HEK293 (cell line): ENCODE measurements around the gene LRP1B.

Experiments used
- CTCF ChIA-PET: fragments of 350-600 bp; formaldehyde crosslinking; extraction: SDS; loops from one replicate; lab custom pipeline; 2021; ENCODE audit warnings: antibody characterized with exemption; lab: Yijun Ruan, JAX
- POLR2A ChIA-PET: fragments of 300-600 bp; formaldehyde crosslinking; extraction: SDS; loops from one replicate; lab custom pipeline; 2020; ENCODE audit warnings: antibody characterized with exemption, inconsistent platforms; lab: Yijun Ruan, JAX
- H3K27ac ChIP-seq: fragments of 200-500 bp; sonication (Bioruptor generic); 2 replicates; pipeline ENCODE4 v1.5.1; 2014; ENCODE audit warnings: low read depth, low read length, control low read depth, inconsistent platforms; ENCODE audit errors: extremely low read depth
- H3K36me3 ChIP-seq, 2 experiments: fragments of 200-500 bp in 1 of 2; sonication (Bioruptor generic) in 1 of 2; 1 replicate in 1 of 2; 2 replicates in 1 of 2; pipeline ENCODE4 v1.5.1; 2014 to 2017; ENCODE audit warnings: inconsistent platforms in 2 of 2, low read length in 2 of 2; ENCODE audit not compliant: control insufficient read depth in 2 of 2, insufficient read depth in 1 of 2
- H3K4me1 ChIP-seq: fragments of 200-500 bp; sonication (Bioruptor generic); 2 replicates; pipeline ENCODE4 v1.5.1; 2014; ENCODE audit warnings: mild to moderate bottlenecking, low read length, inconsistent platforms; ENCODE audit not compliant: control insufficient read depth, insufficient read depth
- H3K4me3 ChIP-seq: 2 replicates; pipeline ENCODE4 v1.5.1; 2011; ENCODE audit warnings: low read depth, mild to moderate bottlenecking, control low read depth, low read length, moderate library complexity
- H3K9me3 ChIP-seq: fragments of 200-500 bp; sonication (Bioruptor generic); 2 replicates; pipeline ENCODE4 v1.5.1; 2014; ENCODE audit warnings: low read depth, low read length, inconsistent platforms; ENCODE audit not compliant: control insufficient read depth, insufficient read depth
- GLI2 ChIP-seq: fragments of 450-650 bp; formaldehyde crosslinking; IDR thresholded peaks from 2 replicates; pipeline ENCODE4; 2017; ENCODE audit warnings: missing biosample characterization, missing genetic modification characterization, low read depth, borderline replicate concordance
- PBX3 ChIP-seq: sonication (generic); formaldehyde crosslinking; IDR thresholded peaks from 2 replicates; pipeline ENCODE4 v1.8.1; 2022; ENCODE audit warnings: mild to moderate bottlenecking, moderate library complexity, missing genetic modification reagents
- ZBTB44 ChIP-seq: fragments of 450-650 bp; IDR thresholded peaks from 2 replicates; pipeline ENCODE4 v1.5.1; 2018; ENCODE audit warnings: missing biosample characterization, mild to moderate bottlenecking, missing genetic modification characterization
- ZBTB8A ChIP-seq: fragments of 450-650 bp; formaldehyde crosslinking; IDR thresholded peaks from 2 replicates; pipeline ENCODE4 v1.5.1; 2016; ENCODE audit warnings: missing biosample characterization, missing genetic modification characterization
- ZNF473 ChIP-seq: fragments of 450-650 bp; formaldehyde crosslinking; IDR thresholded peaks from 2 replicates; pipeline ENCODE4 v1.5.1; 2017; ENCODE audit warnings: missing biosample characterization, missing genetic modification characterization
- ZNF571 ChIP-seq: fragments of 450-650 bp; formaldehyde crosslinking; IDR thresholded peaks from 2 replicates; pipeline ENCODE4 v1.5.0; 2017; ENCODE audit warnings: missing biosample characterization, missing genetic modification characterization
- ZNF623 ChIP-seq: fragments of 450-650 bp; formaldehyde crosslinking; IDR thresholded peaks from 2 replicates; pipeline ENCODE4 v1.5.1; 2016; ENCODE audit warnings: missing biosample characterization, missing genetic modification characterization
- ZNF747 ChIP-seq: fragments of 450-650 bp; formaldehyde crosslinking; IDR thresholded peaks from 2 replicates; pipeline ENCODE4 v1.5.1; 2016; ENCODE audit warnings: missing biosample characterization, missing genetic modification characterization
- ZSCAN30 ChIP-seq: fragments of 450-650 bp; IDR thresholded peaks from 2 replicates; pipeline ENCODE4 v1.5.1; 2018; ENCODE audit warnings: missing biosample characterization, mild to moderate bottlenecking, missing genetic modification characterization, moderate library complexity
- TF ChIP-seq, protein P1 (sequence below): fragments of 450-650 bp; formaldehyde crosslinking; IDR thresholded peaks from 2 replicates; pipeline ENCODE4 v1.5.1; 2016; ENCODE audit warnings: missing biosample characterization, missing genetic modification characterization, borderline replicate concordance
- TF ChIP-seq, protein P2 (sequence below): fragments of 450-650 bp; formaldehyde crosslinking; IDR thresholded peaks from 2 replicates; pipeline ENCODE4 v1.5.1; 2016; ENCODE audit warnings: missing biosample characterization, missing genetic modification characterization
- TF ChIP-seq, protein P3 (sequence below): fragments of 450-650 bp; formaldehyde crosslinking; IDR thresholded peaks from 2 replicates; pipeline ENCODE4 v1.5.0; 2017; ENCODE audit warnings: missing biosample characterization, missing genetic modification characterization, borderline replicate concordance

LRP1B gene

GRCh38 chr2:140669911-140670310 lies 1460.9 kb downstream of the LRP1B start:
- ChIA-PET POLR2A (no interaction called here), CTCF (no interaction called here)
- H3K4me1 ChIP-seq: no peaks in the 10 kb centered on the region
- H3K27ac ChIP-seq: no peak overlapping the region
- H3K4me3 ChIP-seq: no peak overlapping the region
- no peaks in the 10 kb centered on the region for H3K36me3 ChIP-seq
- H3K9me3 ChIP-seq: no peaks in the 10 kb centered on the region
- TF ChIP-seq, protein P1, sequence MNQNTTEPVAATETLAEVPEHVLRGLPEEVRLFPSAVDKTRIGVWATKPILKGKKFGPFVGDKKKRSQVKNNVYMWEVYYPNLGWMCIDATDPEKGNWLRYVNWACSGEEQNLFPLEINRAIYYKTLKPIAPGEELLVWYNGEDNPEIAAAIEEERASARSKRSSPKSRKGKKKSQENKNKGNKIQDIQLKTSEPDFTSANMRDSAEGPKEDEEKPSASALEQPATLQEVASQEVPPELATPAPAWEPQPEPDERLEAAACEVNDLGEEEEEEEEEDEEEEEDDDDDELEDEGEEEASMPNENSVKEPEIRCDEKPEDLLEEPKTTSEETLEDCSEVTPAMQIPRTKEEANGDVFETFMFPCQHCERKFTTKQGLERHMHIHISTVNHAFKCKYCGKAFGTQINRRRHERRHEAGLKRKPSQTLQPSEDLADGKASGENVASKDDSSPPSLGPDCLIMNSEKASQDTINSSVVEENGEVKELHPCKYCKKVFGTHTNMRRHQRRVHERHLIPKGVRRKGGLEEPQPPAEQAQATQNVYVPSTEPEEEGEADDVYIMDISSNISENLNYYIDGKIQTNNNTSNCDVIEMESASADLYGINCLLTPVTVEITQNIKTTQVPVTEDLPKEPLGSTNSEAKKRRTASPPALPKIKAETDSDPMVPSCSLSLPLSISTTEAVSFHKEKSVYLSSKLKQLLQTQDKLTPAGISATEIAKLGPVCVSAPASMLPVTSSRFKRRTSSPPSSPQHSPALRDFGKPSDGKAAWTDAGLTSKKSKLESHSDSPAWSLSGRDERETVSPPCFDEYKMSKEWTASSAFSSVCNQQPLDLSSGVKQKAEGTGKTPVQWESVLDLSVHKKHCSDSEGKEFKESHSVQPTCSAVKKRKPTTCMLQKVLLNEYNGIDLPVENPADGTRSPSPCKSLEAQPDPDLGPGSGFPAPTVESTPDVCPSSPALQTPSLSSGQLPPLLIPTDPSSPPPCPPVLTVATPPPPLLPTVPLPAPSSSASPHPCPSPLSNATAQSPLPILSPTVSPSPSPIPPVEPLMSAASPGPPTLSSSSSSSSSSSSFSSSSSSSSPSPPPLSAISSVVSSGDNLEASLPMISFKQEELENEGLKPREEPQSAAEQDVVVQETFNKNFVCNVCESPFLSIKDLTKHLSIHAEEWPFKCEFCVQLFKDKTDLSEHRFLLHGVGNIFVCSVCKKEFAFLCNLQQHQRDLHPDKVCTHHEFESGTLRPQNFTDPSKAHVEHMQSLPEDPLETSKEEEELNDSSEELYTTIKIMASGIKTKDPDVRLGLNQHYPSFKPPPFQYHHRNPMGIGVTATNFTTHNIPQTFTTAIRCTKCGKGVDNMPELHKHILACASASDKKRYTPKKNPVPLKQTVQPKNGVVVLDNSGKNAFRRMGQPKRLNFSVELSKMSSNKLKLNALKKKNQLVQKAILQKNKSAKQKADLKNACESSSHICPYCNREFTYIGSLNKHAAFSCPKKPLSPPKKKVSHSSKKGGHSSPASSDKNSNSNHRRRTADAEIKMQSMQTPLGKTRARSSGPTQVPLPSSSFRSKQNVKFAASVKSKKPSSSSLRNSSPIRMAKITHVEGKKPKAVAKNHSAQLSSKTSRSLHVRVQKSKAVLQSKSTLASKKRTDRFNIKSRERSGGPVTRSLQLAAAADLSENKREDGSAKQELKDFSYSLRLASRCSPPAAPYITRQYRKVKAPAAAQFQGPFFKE: no peak
- TF ChIP-seq PBX3 (no peak), ZNF473 (tag by site-specific recombination) (no peak), ZBTB8A (tag by site-specific recombination) (no peak), ZSCAN30 (tag by site-specific recombination) (no peak), ZNF623 (tag by site-specific recombination) (no peak), GLI2 (no peak), ZBTB44 (tag by site-specific recombination) (no peak), ZNF571 (tag by site-specific recombination) (no peak), ZNF747 (no peak)
- TF ChIP-seq, protein P2, sequence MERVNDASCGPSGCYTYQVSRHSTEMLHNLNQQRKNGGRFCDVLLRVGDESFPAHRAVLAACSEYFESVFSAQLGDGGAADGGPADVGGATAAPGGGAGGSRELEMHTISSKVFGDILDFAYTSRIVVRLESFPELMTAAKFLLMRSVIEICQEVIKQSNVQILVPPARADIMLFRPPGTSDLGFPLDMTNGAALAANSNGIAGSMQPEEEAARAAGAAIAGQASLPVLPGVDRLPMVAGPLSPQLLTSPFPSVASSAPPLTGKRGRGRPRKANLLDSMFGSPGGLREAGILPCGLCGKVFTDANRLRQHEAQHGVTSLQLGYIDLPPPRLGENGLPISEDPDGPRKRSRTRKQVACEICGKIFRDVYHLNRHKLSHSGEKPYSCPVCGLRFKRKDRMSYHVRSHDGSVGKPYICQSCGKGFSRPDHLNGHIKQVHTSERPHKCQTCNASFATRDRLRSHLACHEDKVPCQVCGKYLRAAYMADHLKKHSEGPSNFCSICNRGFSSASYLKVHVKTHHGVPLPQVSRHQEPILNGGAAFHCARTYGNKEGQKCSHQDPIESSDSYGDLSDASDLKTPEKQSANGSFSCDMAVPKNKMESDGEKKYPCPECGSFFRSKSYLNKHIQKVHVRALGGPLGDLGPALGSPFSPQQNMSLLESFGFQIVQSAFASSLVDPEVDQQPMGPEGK (tag by site-specific recombination): no peak
- TF ChIP-seq, protein P3, sequence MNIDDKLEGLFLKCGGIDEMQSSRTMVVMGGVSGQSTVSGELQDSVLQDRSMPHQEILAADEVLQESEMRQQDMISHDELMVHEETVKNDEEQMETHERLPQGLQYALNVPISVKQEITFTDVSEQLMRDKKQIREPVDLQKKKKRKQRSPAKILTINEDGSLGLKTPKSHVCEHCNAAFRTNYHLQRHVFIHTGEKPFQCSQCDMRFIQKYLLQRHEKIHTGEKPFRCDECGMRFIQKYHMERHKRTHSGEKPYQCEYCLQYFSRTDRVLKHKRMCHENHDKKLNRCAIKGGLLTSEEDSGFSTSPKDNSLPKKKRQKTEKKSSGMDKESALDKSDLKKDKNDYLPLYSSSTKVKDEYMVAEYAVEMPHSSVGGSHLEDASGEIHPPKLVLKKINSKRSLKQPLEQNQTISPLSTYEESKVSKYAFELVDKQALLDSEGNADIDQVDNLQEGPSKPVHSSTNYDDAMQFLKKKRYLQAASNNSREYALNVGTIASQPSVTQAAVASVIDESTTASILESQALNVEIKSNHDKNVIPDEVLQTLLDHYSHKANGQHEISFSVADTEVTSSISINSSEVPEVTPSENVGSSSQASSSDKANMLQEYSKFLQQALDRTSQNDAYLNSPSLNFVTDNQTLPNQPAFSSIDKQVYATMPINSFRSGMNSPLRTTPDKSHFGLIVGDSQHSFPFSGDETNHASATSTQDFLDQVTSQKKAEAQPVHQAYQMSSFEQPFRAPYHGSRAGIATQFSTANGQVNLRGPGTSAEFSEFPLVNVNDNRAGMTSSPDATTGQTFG (tag by site-specific recombination): no peak
